ENCODE results near the gene EPB41L4A. TPM values are rescaled to one million over a fixed set of nuclear protein-coding genes. Genes with fewer than 3 reads are reported as not detected.

Gene EPB41L4A
- total RNA-seq, 1 donor from 2014 or later = 27.5 TPM

DNA sequence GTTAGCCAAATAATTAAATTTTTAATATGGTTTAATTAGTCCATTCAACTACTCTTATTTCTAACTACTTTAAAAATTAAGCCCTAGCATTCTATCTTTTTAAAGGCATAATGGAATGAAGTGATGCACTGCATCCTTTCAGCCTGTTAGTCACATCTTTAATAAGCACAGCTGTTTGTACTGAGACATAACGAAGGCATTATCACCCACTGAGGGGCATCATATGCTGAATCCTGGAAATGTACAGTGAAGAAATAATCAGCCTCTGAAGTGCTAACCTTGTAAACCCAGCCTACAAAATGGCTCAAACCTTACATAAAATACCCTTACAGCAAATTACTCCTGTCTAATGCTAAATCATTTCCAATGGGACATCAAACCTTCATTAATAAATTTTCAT is 33.1 kb downstream of the EPB41L4A start:
- Histone ChIP-seq H3K36me3 (no peaks in the 10 kb centered on the region), H3K4me3 (no peak overlapping the region), H3K4me1 (peaks cover 24% of the 10 kb centered on the region), H3K27ac (no peak overlapping the region), H3K27me3 (no peaks in the 10 kb centered on the region), H3K9me3 (no peaks in the 10 kb centered on the region)
- no peak for DNase-seq (ENCODE audit: extremely low spot score in 2 of 2)
- TF ChIP-seq, protein P1, sequence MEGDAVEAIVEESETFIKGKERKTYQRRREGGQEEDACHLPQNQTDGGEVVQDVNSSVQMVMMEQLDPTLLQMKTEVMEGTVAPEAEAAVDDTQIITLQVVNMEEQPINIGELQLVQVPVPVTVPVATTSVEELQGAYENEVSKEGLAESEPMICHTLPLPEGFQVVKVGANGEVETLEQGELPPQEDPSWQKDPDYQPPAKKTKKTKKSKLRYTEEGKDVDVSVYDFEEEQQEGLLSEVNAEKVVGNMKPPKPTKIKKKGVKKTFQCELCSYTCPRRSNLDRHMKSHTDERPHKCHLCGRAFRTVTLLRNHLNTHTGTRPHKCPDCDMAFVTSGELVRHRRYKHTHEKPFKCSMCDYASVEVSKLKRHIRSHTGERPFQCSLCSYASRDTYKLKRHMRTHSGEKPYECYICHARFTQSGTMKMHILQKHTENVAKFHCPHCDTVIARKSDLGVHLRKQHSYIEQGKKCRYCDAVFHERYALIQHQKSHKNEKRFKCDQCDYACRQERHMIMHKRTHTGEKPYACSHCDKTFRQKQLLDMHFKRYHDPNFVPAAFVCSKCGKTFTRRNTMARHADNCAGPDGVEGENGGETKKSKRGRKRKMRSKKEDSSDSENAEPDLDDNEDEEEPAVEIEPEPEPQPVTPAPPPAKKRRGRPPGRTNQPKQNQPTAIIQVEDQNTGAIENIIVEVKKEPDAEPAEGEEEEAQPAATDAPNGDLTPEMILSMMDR (IDR thresholded peaks at IDR 0.05) = no peak
- TF ChIP-seq POLR2AphosphoS5 (IDR thresholded peaks at IDR 0.05; ENCODE audit: insufficient read depth in 1 of 2, low read depth in 1 of 2) (no peak), POLR2A (IDR thresholded peaks at IDR 0.05) (no peak)
- intact Hi-C loops (cut with DNase I) = no loop called here

DNA sequence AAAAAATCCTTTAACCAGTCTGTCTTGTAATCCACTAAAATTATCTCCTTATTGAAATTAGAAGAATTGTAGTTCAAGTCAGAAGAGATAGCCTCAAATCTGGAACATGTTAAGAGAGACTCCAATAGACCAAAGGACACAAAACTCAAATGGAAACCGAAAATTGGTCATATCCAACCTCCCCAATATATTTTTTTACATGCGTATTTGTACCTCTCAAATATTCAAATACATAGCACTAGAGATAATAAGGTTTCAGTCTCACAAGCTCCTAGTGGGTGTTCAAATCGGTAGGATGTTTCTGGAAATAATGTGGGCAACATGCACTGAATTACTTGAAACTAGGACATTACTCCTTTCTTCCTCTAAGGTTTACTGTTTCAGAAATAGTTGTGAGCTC is 33.5 kb downstream of the EPB41L4A start:
- no peak for TF ChIP-seq POLR2AphosphoS5 (IDR thresholded peaks at IDR 0.05; ENCODE audit: insufficient read depth in 1 of 2, low read depth in 1 of 2)
- TF ChIP-seq, protein P1 (IDR thresholded peaks at IDR 0.05) = no peak
- no peak for TF ChIP-seq POLR2A (IDR thresholded peaks at IDR 0.05)
- intact Hi-C loops (cut with DNase I) = no loop called here
- DNase-seq (ENCODE audit: extremely low spot score in 2 of 2) = no peak

DNA sequence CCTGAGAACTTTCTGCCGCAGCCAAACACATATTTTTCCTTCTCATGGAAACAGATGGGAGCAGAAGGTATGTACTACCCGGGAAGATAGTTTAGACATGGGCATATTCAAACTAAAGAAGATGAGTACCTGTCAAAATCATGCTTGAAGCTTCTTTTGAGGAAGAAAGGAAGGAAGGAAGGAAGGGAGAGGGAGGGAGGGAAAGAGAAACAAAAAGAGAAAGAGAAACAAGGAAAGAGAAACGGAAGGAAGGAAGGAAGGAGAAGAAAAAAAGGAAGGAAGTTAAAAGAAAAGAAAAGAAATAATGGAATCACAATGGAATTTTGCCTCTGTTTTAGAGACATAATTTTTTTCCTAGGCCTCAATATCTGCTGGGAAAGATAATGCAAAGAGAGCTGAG is 34.6 kb downstream of the EPB41L4A start:
- intact Hi-C loops (cut with DNase I) = no loop called here
- H3K36me3 ChIP-seq = no peaks in the 10 kb centered on the region
- H3K4me3 ChIP-seq = no peak overlapping the region
- no peaks in the 10 kb centered on the region for H3K27me3 ChIP-seq
- no peak for DNase-seq (ENCODE audit: extremely low spot score in 2 of 2)
- no peaks in the 10 kb centered on the region for H3K9me3 ChIP-seq
- H3K27ac ChIP-seq = no peak overlapping the region
- H3K4me1 ChIP-seq = peaks cover 24% of the 10 kb centered on the region
- TF ChIP-seq POLR2A (IDR thresholded peaks at IDR 0.05) (no peak), POLR2AphosphoS5 (IDR thresholded peaks at IDR 0.05; ENCODE audit: insufficient read depth in 1 of 2, low read depth in 1 of 2) (no peak)
- TF ChIP-seq, protein P1 (IDR thresholded peaks at IDR 0.05) = no peak

More for the DNA sequence above, 33.5 kb downstream of the EPB41L4A start:
- peaks cover 24% of the 10 kb centered on the region for H3K4me1 ChIP-seq
- no peaks in the 10 kb centered on the region for H3K27me3 ChIP-seq
- no peak overlapping the region for H3K27ac ChIP-seq
- H3K36me3 ChIP-seq = no peaks in the 10 kb centered on the region
- no peaks in the 10 kb centered on the region for H3K9me3 ChIP-seq
- no peak overlapping the region for H3K4me3 ChIP-seq

DNA sequence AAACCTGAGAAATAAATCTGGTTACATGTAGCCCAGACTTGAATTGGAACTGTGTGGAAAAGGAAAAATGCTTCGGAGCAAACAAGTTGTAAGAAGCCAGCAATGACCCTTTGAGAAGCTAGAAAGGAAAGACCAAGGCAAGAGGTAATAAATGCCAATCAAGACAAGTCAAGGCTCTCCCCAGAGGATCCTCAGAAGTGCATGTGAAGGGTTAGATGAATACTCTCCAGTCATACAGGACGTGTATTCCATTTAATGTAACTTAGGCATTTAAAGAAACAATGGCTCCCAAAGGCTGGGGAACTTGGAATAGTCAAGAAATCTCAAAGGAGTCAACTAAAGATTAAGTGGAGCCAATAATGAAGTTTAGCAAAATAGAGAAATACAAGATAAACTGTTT is 36.2 kb downstream of the EPB41L4A start:
- TF ChIP-seq, protein P1 (IDR thresholded peaks at IDR 0.05) = no peak
- TF ChIP-seq POLR2A (IDR thresholded peaks at IDR 0.05) = no peak
- TF ChIP-seq POLR2AphosphoS5 (IDR thresholded peaks at IDR 0.05; ENCODE audit: insufficient read depth in 1 of 2, low read depth in 1 of 2) = no peak
- Histone ChIP-seq H3K4me1 (peaks cover 14% of the 10 kb centered on the region), H3K27me3 (no peaks in the 10 kb centered on the region), H3K27ac (no peak overlapping the region), H3K4me3 (no peak overlapping the region), H3K36me3 (no peaks in the 10 kb centered on the region), H3K9me3 (no peaks in the 10 kb centered on the region)
- DNase-seq (ENCODE audit: extremely low spot score in 2 of 2) = no peak
- intact Hi-C loops (cut with DNase I) = no loop called here

DNA sequence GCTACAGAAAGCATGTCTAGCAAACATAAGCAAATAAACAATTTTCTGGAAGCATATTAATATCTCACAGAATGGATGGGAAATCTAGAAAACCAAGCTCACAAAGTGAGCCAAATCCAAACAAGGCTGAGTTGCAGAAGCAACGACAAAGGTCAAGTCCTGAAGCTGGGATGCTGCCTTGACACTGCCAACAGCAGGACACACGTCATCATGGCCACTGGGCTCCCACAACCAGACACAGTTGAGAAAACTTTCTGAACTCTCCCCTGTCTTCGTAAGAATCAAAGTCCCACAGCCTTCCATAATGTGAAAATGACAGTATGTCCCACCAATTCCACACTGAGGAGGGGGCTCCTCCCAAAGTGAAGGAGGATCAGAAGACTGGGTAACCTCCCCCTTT is 37.6 kb downstream of the EPB41L4A start:
- intact Hi-C loops (cut with DNase I) = no loop called here
- Histone ChIP-seq H3K27me3 (no peaks in the 10 kb centered on the region), H3K27ac (no peak overlapping the region), H3K36me3 (no peaks in the 10 kb centered on the region), H3K4me3 (no peak overlapping the region), H3K9me3 (no peaks in the 10 kb centered on the region), H3K4me1 (peaks cover 13% of the 10 kb centered on the region)
- DNase-seq (ENCODE audit: extremely low spot score in 2 of 2) = no peak
- TF ChIP-seq POLR2A (IDR thresholded peaks at IDR 0.05) = no peak
